OCI-LY3 (cell line): ENCODE results near the gene KRT84.

ENCODE experiments used
- H2AFZ ChIP-seq: fragments of 200-600, 300-600 bp; shearing (Covaris generic); 2 replicates; pipeline ENCODE4 v1.6.0; 2014; ENCODE audit warnings: antibody characterized with exemption, low read depth, low read length
- H3K27ac ChIP-seq: fragments of 200-600, 300-600 bp; sonication (generic); 2 replicates; pipeline ENCODE4 v1.5.1; 2014; ENCODE audit warnings: mild to moderate bottlenecking, low read length, moderate library complexity, mixed read lengths
- H3K27me3 ChIP-seq: fragments of 200-600, 300-600 bp; sonication (generic); 2 replicates; pipeline ENCODE4 v1.6.1; 2014; ENCODE audit warnings: low read depth, low read length, mixed read lengths
- H3K36me3 ChIP-seq: fragments of 200-600, 300-600 bp; sonication (generic); replicated peaks from 2 replicates; pipeline ENCODE3; 2014; ENCODE audit warnings: low read depth, low read length, mixed read lengths
- H3K4me1 ChIP-seq: fragments of 300-600, 200-600 bp; sonication (generic); 2 replicates; pipeline ENCODE4 v1.6.1; 2014; ENCODE audit warnings: low read length, mixed read lengths
- H3K4me2 ChIP-seq: fragments of 200-600, 300-600 bp; sonication (generic); 2 replicates; pipeline ENCODE4 v1.6.1; 2014; ENCODE audit warnings: low read length, mixed read lengths
- H3K4me3 ChIP-seq: fragments of 300-600, 200-600 bp; sonication (generic); 2 replicates; pipeline ENCODE4 v1.5.1; 2014; ENCODE audit warnings: antibody characterized with exemption, mild to moderate bottlenecking, low read length, moderate library complexity
- H3K79me2 ChIP-seq: fragments of 300-600, 200-600 bp; shearing (Covaris generic); 2 replicates; pipeline ENCODE4 v1.6.1; 2014; ENCODE audit warnings: mild to moderate bottlenecking, low read length, mixed read lengths
- H3K9ac ChIP-seq: fragments of 300-600, 200-600 bp; shearing (Covaris generic); 2 replicates; pipeline ENCODE4 v1.6.0; 2014; ENCODE audit warnings: mild to moderate bottlenecking, low read length, moderate library complexity
- H3K9me3 ChIP-seq: fragments of 200-600, 300-600 bp; shearing (Covaris generic); 2 replicates; pipeline ENCODE4 v1.6.1; 2014; ENCODE audit warnings: low read length, mixed read lengths; ENCODE audit not compliant: insufficient read depth
- H4K20me1 ChIP-seq: fragments of 200-600, 300-600 bp; sonication (generic); 2 replicates; pipeline ENCODE4 v1.6.1; 2016; ENCODE audit warnings: low read length, mixed read lengths; ENCODE audit not compliant: insufficient read depth
- CTCF ChIP-seq: fragments of 200-600, 300-600 bp; sonication (generic); IDR thresholded peaks from 2 replicates; pipeline ENCODE4 v1.5.1; 2014; ENCODE audit warnings: antibody characterized with exemption, low read length, low read depth
- EZH2phosphoT487 ChIP-seq: fragments of 200-600 bp; shearing (Covaris generic); IDR thresholded peaks from 2 replicates; pipeline ENCODE4 v1.6.1; 2018; ENCODE audit warnings: antibody characterized with exemption, mixed run types, low read depth

The KRT84 gene

GRCh38 chr12:52415870-52416750 is 30.7 kb upstream of the KRT84 start:
- Histone ChIP-seq H4K20me1 (no peaks in the 10 kb centered on the region), H3K9me3 (no peaks in the 10 kb centered on the region), H3K27me3 (peaks cover 4% of the 10 kb centered on the region), H3K4me3 (no peak overlapping the region), H3K27ac (no peak overlapping the region), H3K36me3 (no peaks in the 10 kb centered on the region), H3K79me2 (no peaks in the 10 kb centered on the region), H3K4me1 (no peaks in the 10 kb centered on the region), H2AFZ (no peak overlapping the region), H3K9ac (no peak overlapping the region), H3K4me2 (no peak overlapping the region)
- TF ChIP-seq EZH2phosphoT487 (no peak), CTCF (no peak)

- no peak overlapping the region for H3K27ac ChIP-seq
- H3K9me3 ChIP-seq = no peaks in the 10 kb centered on the region
- no peak for TF ChIP-seq CTCF
- no peaks in the 10 kb centered on the region; the same call in 1 of the 2 replicates for H3K27me3 ChIP-seq
- H3K79me2 ChIP-seq = no peaks in the 10 kb centered on the region
- no peak overlapping the region for H2AFZ ChIP-seq
- no peak overlapping the region for H3K9ac ChIP-seq
- H3K4me3 ChIP-seq = no peak overlapping the region
- no peaks in the 10 kb centered on the region for H3K36me3 ChIP-seq
- no peaks in the 10 kb centered on the region for H3K4me1 ChIP-seq
- H4K20me1 ChIP-seq = no peaks in the 10 kb centered on the region
- H3K4me2 ChIP-seq = no peak overlapping the region
Measured at GRCh38 chr12:52414936-52415335, 29.5 kb upstream of the KRT84 start.

GRCh38 chr12:52413782-52414345 is 28.4 kb upstream of the KRT84 start:
- H3K9me3 ChIP-seq = no peaks in the 10 kb centered on the region
- H2AFZ ChIP-seq = no peak overlapping the region
- H3K79me2 ChIP-seq = no peaks in the 10 kb centered on the region
- no peaks in the 10 kb centered on the region for H3K36me3 ChIP-seq
- no peak overlapping the region for H3K9ac ChIP-seq
- H3K4me2 ChIP-seq = no peak overlapping the region
- H4K20me1 ChIP-seq = no peaks in the 10 kb centered on the region
- no peak overlapping the region for H3K27ac ChIP-seq
- no peaks in the 10 kb centered on the region; the same call in 1 of the 2 replicates for H3K27me3 ChIP-seq
- TF ChIP-seq CTCF (no peak), EZH2phosphoT487 (no peak)
- H3K4me3 ChIP-seq = no peak overlapping the region
- H3K4me1 ChIP-seq = no peaks in the 10 kb centered on the region

GRCh38 chr12:52413202-52413601 is 27.8 kb upstream of the KRT84 start:
- no peak for TF ChIP-seq CTCF
- no peak for TF ChIP-seq EZH2phosphoT487
- no peaks in the 10 kb centered on the region for H3K4me1 ChIP-seq
- no peak overlapping the region for H2AFZ ChIP-seq
- H3K9me3 ChIP-seq = no peaks in the 10 kb centered on the region
- H3K9ac ChIP-seq = no peak overlapping the region
- H3K4me2 ChIP-seq = no peak overlapping the region
- no peak overlapping the region for H3K27ac ChIP-seq
- no peaks in the 10 kb centered on the region; the same call in 1 of the 2 replicates for H3K27me3 ChIP-seq
- H3K4me3 ChIP-seq = no peak overlapping the region
- no peaks in the 10 kb centered on the region for H4K20me1 ChIP-seq
- H3K36me3 ChIP-seq = no peaks in the 10 kb centered on the region
- H3K79me2 ChIP-seq = no peaks in the 10 kb centered on the region
